HEK293 (cell line): ENCODE measurements around the gene OR6C4.

Experiments
- CTCF ChIA-PET: fragments of 350-600 bp; formaldehyde crosslinking; extraction: SDS; loops from one replicate; lab custom pipeline; 2021; ENCODE audit warnings: antibody characterized with exemption; lab: Yijun Ruan, JAX
- POLR2A ChIA-PET: fragments of 300-600 bp; formaldehyde crosslinking; extraction: SDS; loops from one replicate; lab custom pipeline; 2020; ENCODE audit warnings: antibody characterized with exemption, inconsistent platforms; lab: Yijun Ruan, JAX
- H3K27ac ChIP-seq: fragments of 200-500 bp; sonication (Bioruptor generic); 2 replicates; pipeline ENCODE4 v1.5.1; 2014; ENCODE audit warnings: low read depth, low read length, control low read depth, inconsistent platforms; ENCODE audit errors: extremely low read depth
- H3K36me3 ChIP-seq, 2 experiments: fragments of 200-500 bp in 1 of 2; sonication (Bioruptor generic) in 1 of 2; 1 replicate in 1 of 2; 2 replicates in 1 of 2; pipeline ENCODE4 v1.5.1; 2014 to 2017; ENCODE audit warnings: inconsistent platforms in 2 of 2, low read length in 2 of 2; ENCODE audit not compliant: control insufficient read depth in 2 of 2, insufficient read depth in 1 of 2
- H3K4me1 ChIP-seq: fragments of 200-500 bp; sonication (Bioruptor generic); 2 replicates; pipeline ENCODE4 v1.5.1; 2014; ENCODE audit warnings: mild to moderate bottlenecking, low read length, inconsistent platforms; ENCODE audit not compliant: control insufficient read depth, insufficient read depth
- H3K4me3 ChIP-seq: 2 replicates; pipeline ENCODE4 v1.5.1; 2011; ENCODE audit warnings: low read depth, mild to moderate bottlenecking, control low read depth, low read length, moderate library complexity
- H3K9me3 ChIP-seq: fragments of 200-500 bp; sonication (Bioruptor generic); 2 replicates; pipeline ENCODE4 v1.5.1; 2014; ENCODE audit warnings: low read depth, low read length, inconsistent platforms; ENCODE audit not compliant: control insufficient read depth, insufficient read depth
- ATF2 ChIP-seq: fragments of 450-650 bp; formaldehyde crosslinking; IDR thresholded peaks from 2 replicates; pipeline ENCODE4 v1.5.1; 2016; ENCODE audit warnings: missing biosample characterization, missing genetic modification characterization, low read depth
- GLI4 ChIP-seq: fragments of 450-650 bp; formaldehyde crosslinking; IDR thresholded peaks from 2 replicates; pipeline ENCODE4 v1.5.1; 2016; ENCODE audit warnings: missing biosample characterization, missing genetic modification characterization
- HOXC10 ChIP-seq: sonication (generic); formaldehyde crosslinking; IDR thresholded peaks from 2 replicates; pipeline ENCODE4 v1.8.1; 2023; ENCODE audit warnings: mild to moderate bottlenecking, missing genetic modification reagents
- PRDM10 ChIP-seq: fragments of 450-650 bp; formaldehyde crosslinking; IDR thresholded peaks from 2 replicates; pipeline ENCODE4 v1.5.1; 2016; ENCODE audit warnings: missing biosample characterization, missing genetic modification characterization
- REPIN1 ChIP-seq: fragments of 450-650 bp; formaldehyde crosslinking; IDR thresholded peaks from 2 replicates; pipeline ENCODE4 v1.5.1; 2017; ENCODE audit warnings: missing biosample characterization, missing genetic modification characterization, low read depth
- SETDB1 ChIP-seq: IDR thresholded peaks from one replicate; pipeline ENCODE4 v1.6.1; 2017; ENCODE audit warnings: mild to moderate bottlenecking, low read length, moderate library complexity, mixed read lengths; ENCODE audit not compliant: insufficient read length
- SP7 ChIP-seq: fragments of 450-650 bp; formaldehyde crosslinking; IDR thresholded peaks from 2 replicates; pipeline ENCODE4 v1.5.1; 2016; ENCODE audit warnings: missing biosample characterization, missing genetic modification characterization
- ZBTB1 ChIP-seq: fragments of 450-650 bp; formaldehyde crosslinking; IDR thresholded peaks from 2 replicates; pipeline ENCODE4 v1.5.1; 2016; ENCODE audit warnings: missing biosample characterization, missing genetic modification characterization
- ZBTB20 ChIP-seq: fragments of 450-650 bp; formaldehyde crosslinking; IDR thresholded peaks from 2 replicates; pipeline ENCODE4 v1.5.1; 2016; ENCODE audit warnings: missing biosample characterization, missing genetic modification characterization
- ZBTB26 ChIP-seq: fragments of 450-650 bp; formaldehyde crosslinking; optimal IDR thresholded peaks from 2 replicates; pipeline ENCODE3; 2016; ENCODE audit warnings: missing biosample characterization, mild to moderate bottlenecking, missing genetic modification characterization
- ZBTB8A ChIP-seq: fragments of 450-650 bp; formaldehyde crosslinking; IDR thresholded peaks from 2 replicates; pipeline ENCODE4 v1.5.1; 2016; ENCODE audit warnings: missing biosample characterization, missing genetic modification characterization
- ZFP37 ChIP-seq: fragments of 450-650 bp; formaldehyde crosslinking; IDR thresholded peaks from 2 replicates; pipeline ENCODE4 v1.5.1; 2016; ENCODE audit warnings: missing biosample characterization, missing genetic modification characterization
- ZNF10 ChIP-seq: fragments of 450-650 bp; formaldehyde crosslinking; IDR thresholded peaks from 2 replicates; pipeline ENCODE4 v1.5.1; 2017; ENCODE audit warnings: missing biosample characterization, missing genetic modification characterization
- ZNF132 ChIP-seq: fragments of 450-650 bp; formaldehyde crosslinking; IDR thresholded peaks from 2 replicates; pipeline ENCODE4 v1.5.1; 2017; ENCODE audit warnings: missing biosample characterization, missing genetic modification characterization, borderline replicate concordance
- ZNF133 ChIP-seq: fragments of 450-650 bp; formaldehyde crosslinking; IDR thresholded peaks from 2 replicates; pipeline ENCODE4 v1.5.1; 2016; ENCODE audit warnings: missing biosample characterization, missing genetic modification characterization
- ZNF138 ChIP-seq: fragments of 450-650 bp; formaldehyde crosslinking; IDR thresholded peaks from 2 replicates; pipeline ENCODE4 v1.5.1; 2016; ENCODE audit warnings: missing biosample characterization, missing genetic modification characterization, borderline replicate concordance
- ZNF221 ChIP-seq: fragments of 450-650 bp; formaldehyde crosslinking; IDR thresholded peaks from 2 replicates; pipeline ENCODE4 v1.5.1; 2017; ENCODE audit warnings: missing biosample characterization, missing genetic modification characterization, borderline replicate concordance
- ZNF223 ChIP-seq: fragments of 450-650 bp; formaldehyde crosslinking; IDR thresholded peaks from 2 replicates; pipeline ENCODE4 v1.5.1; 2016; ENCODE audit warnings: missing biosample characterization, missing genetic modification characterization
- ZNF26 ChIP-seq: fragments of 450-650 bp; formaldehyde crosslinking; IDR thresholded peaks from 2 replicates; pipeline ENCODE4 v1.5.1; 2016; ENCODE audit warnings: missing biosample characterization, missing genetic modification characterization
- ZNF292 ChIP-seq: fragments of 450-650 bp; formaldehyde crosslinking; IDR thresholded peaks from 2 replicates; pipeline ENCODE4 v1.5.1; 2016; ENCODE audit warnings: low read depth, missing biosample characterization, missing genetic modification characterization, borderline replicate concordance
- ZNF423 ChIP-seq: fragments of 450-650 bp; formaldehyde crosslinking; IDR thresholded peaks from 2 replicates; pipeline ENCODE4 v1.5.1; 2016; ENCODE audit warnings: missing biosample characterization, missing genetic modification characterization
- ZNF426 ChIP-seq: fragments of 450-650 bp; formaldehyde crosslinking; IDR thresholded peaks from 2 replicates; pipeline ENCODE4 v1.5.1; 2017; ENCODE audit warnings: missing biosample characterization, missing genetic modification characterization, mild to moderate bottlenecking, inconsistent platforms, moderate library complexity
- ZNF571 ChIP-seq: fragments of 450-650 bp; formaldehyde crosslinking; IDR thresholded peaks from 2 replicates; pipeline ENCODE4 v1.5.0; 2017; ENCODE audit warnings: missing biosample characterization, missing genetic modification characterization
- ZNF629 ChIP-seq: fragments of 450-650 bp; formaldehyde crosslinking; IDR thresholded peaks from 2 replicates; pipeline ENCODE4 v1.5.1; 2017; ENCODE audit warnings: missing biosample characterization, missing genetic modification characterization
- ZNF747 ChIP-seq: fragments of 450-650 bp; formaldehyde crosslinking; IDR thresholded peaks from 2 replicates; pipeline ENCODE4 v1.5.1; 2016; ENCODE audit warnings: missing biosample characterization, missing genetic modification characterization
- ZSCAN4 ChIP-seq: fragments of 450-650 bp; formaldehyde crosslinking; IDR thresholded peaks from 2 replicates; pipeline ENCODE4 v1.5.1; 2017; ENCODE audit warnings: missing biosample characterization, missing genetic modification characterization
- ZXDB ChIP-seq: fragments of 450-650 bp; formaldehyde crosslinking; IDR thresholded peaks from 2 replicates; pipeline ENCODE4 v1.5.1; 2016; ENCODE audit warnings: missing biosample characterization, missing genetic modification characterization

Gene OR6C4

GRCh38 chr12:55549302-55549701 lies at the start of gene OR6C4:
Gene OR6C4, plus strand, starts transcription at chr12:55549602. Its CDS starts 1,625 bp downstream, at chr12:55551227.
- CTCF ChIA-PET: no interaction called here
- Histone ChIP-seq H3K27ac (no peak within 1 kb of the TSS), H3K4me3 (no peak within 1 kb of the TSS), H3K36me3 (no peaks in the 10 kb centered on the region), H3K4me1 (no peaks in the 10 kb centered on the region), H3K9me3 (no peaks in the 10 kb centered on the region)
- POLR2A ChIA-PET: no interaction called here
- TF ChIP-seq ATF2 (no peak), ZFP37 (tag by site-specific recombination) (no peak), PRDM10 (tag by site-specific recombination) (no peak), ZBTB1 (no peak), SETDB1 (no peak), ZNF132 (no peak), ZNF571 (tag by site-specific recombination) (no peak), HOXC10 (CRISPR knock-in tag) (no peak), REPIN1 (no peak), ZNF133 (tag by site-specific recombination) (no peak), ZNF138 (tag by site-specific recombination) (no peak), ZNF629 (no peak), ZNF426 (tag by site-specific recombination) (no peak), ZNF10 (tag by site-specific recombination) (no peak), SP7 (tag by site-specific recombination) (no peak)
- TF ChIP-seq, all 188 proteins: peak for 0

- ChIA-PET CTCF (no interaction called here), POLR2A (no interaction called here)
- TF ChIP-seq ZNF223 (tag by site-specific recombination): no peak
- TF ChIP-seq ZNF747 (tag by site-specific recombination): no peak
- no peak for TF ChIP-seq ZNF26 (tag by site-specific recombination)
- TF ChIP-seq ZXDB: no peak
- no peak for TF ChIP-seq ZNF423 (tag by site-specific recombination)
- no peak for TF ChIP-seq ZBTB26 (tag by site-specific recombination)
- TF ChIP-seq ZBTB20: no peak
- no peak for TF ChIP-seq ZNF221 (tag by site-specific recombination)
- TF ChIP-seq GLI4 (tag by site-specific recombination): no peak
- no peak for TF ChIP-seq ZSCAN4
- TF ChIP-seq ZNF292 (tag by site-specific recombination): no peak
- TF ChIP-seq ZBTB8A (tag by site-specific recombination): no peak
- no peak overlapping the region for H3K4me3 ChIP-seq
- H3K36me3 ChIP-seq: no peaks in the 10 kb centered on the region
- no peaks in the 10 kb centered on the region for H3K9me3 ChIP-seq
- H3K27ac ChIP-seq: no peak overlapping the region
- H3K4me1 ChIP-seq: no peaks in the 10 kb centered on the region
Observed at GRCh38 chr12:55499810-55500252, 49.6 kb upstream of the OR6C4 start.
